ENCODE results near the gene ARL13B. TPM values are rescaled to one million over a fixed set of nuclear protein-coding genes. Genes with fewer than 3 reads are reported as not detected.

ARL13B gene
- total RNA-seq, 3 donors from 2014 or later, result 7.4 to 12.6 (median 12.1) TPM

GRCh38 chr3:94046533-94046932 lies 66.6 kb downstream of the ARL13B start:
- DNase-seq (ENCODE audit: low spot score in 2 of 2), result no peak
- no peaks in the 10 kb centered on the region for H3K9me3 ChIP-seq
- TF ChIP-seq POLR2A (IDR thresholded peaks at IDR 0.05) (no peak), CTCF (IDR thresholded peaks at IDR 0.05) (no peak), POLR2AphosphoS5 (IDR thresholded peaks at IDR 0.05) (no peak)
- H3K4me1 ChIP-seq, result no peaks in the 10 kb centered on the region
- no peaks in the 10 kb centered on the region for H3K36me3 ChIP-seq
- no peak overlapping the region for H3K27ac ChIP-seq
- intact Hi-C loops (cut with DNase I; ENCODE audit: low total_unique reads), result no loop called here
- H3K4me3 ChIP-seq, result no peak overlapping the region
- no peaks in the 10 kb centered on the region for H3K27me3 ChIP-seq

GRCh38 chr3:94049267-94049666 lies 69.3 kb downstream of the ARL13B start:
- H3K4me1 ChIP-seq, result no peaks in the 10 kb centered on the region
- H3K27ac ChIP-seq, result no peak overlapping the region
- no peaks in the 10 kb centered on the region for H3K27me3 ChIP-seq
- intact Hi-C loops (cut with DNase I; ENCODE audit: low total_unique reads), result no loop called here
- H3K4me3 ChIP-seq, result no peak overlapping the region
- TF ChIP-seq CTCF (IDR thresholded peaks at IDR 0.05) (no peak), POLR2AphosphoS5 (IDR thresholded peaks at IDR 0.05) (no peak), POLR2A (IDR thresholded peaks at IDR 0.05) (no peak)
- no peaks in the 10 kb centered on the region for H3K36me3 ChIP-seq
- no peak for DNase-seq (ENCODE audit: low spot score in 2 of 2)
- no peaks in the 10 kb centered on the region for H3K9me3 ChIP-seq

GRCh38 chr3:94050546-94050945 lies 70.6 kb downstream of the ARL13B start:
- Histone ChIP-seq H3K4me1 (no peaks in the 10 kb centered on the region), H3K27me3 (no peaks in the 10 kb centered on the region), H3K36me3 (no peaks in the 10 kb centered on the region), H3K4me3 (no peak overlapping the region), H3K9me3 (no peaks in the 10 kb centered on the region), H3K27ac (no peak overlapping the region)
- DNase-seq (ENCODE audit: low spot score in 2 of 2), result no peak
- intact Hi-C loops (cut with DNase I; ENCODE audit: low total_unique reads), result no loop called here
- TF ChIP-seq CTCF (IDR thresholded peaks at IDR 0.05) (no peak), POLR2A (IDR thresholded peaks at IDR 0.05) (no peak), POLR2AphosphoS5 (IDR thresholded peaks at IDR 0.05) (no peak)

- intact Hi-C loops (cut with DNase I; ENCODE audit: low total_unique reads), result no loop called here
- TF ChIP-seq POLR2A (IDR thresholded peaks at IDR 0.05), result no peak
- no peak for TF ChIP-seq CTCF (IDR thresholded peaks at IDR 0.05)
- TF ChIP-seq POLR2AphosphoS5 (IDR thresholded peaks at IDR 0.05), result no peak
Measured at GRCh38 chr3:94061297-94061696, 81.3 kb downstream of the ARL13B start.

GRCh38 chr3:94062513-94063404 lies 82.8 kb downstream of the ARL13B start, which contains the start of the genes DHFR2 and NSUN3:
TSS of gene DHFR2 (minus strand) at chr3:94062916. CDS start at chr3:94061511, 1,405 bp downstream.
TSS of gene NSUN3 (plus strand) at chr3:94063061. CDS start at chr3:94063127, 66 bp downstream.
- Histone ChIP-seq H3K27me3 (no peaks in the 10 kb centered on the region), H3K36me3 (no peaks in the 10 kb centered on the region), H3K4me3 (peak within 1 kb of the TSS; percentile 71 to 86 (median 75)), H3K27ac (peak within 1 kb of the TSS; percentile 98 to 99), H3K4me1 (no peaks in the 10 kb centered on the region), H3K9me3 (no peaks in the 10 kb centered on the region)
- TF ChIP-seq POLR2A (IDR thresholded peaks at IDR 0.05) (peak; percentile 22), POLR2AphosphoS5 (IDR thresholded peaks at IDR 0.05) (peak; percentile 61 to 78 (median 62)), CTCF (IDR thresholded peaks at IDR 0.05) (no peak)
- intact Hi-C loops (cut with DNase I; ENCODE audit: low total_unique reads), result no loop called here
- peak; percentile 82 to 88 for DNase-seq (ENCODE audit: low spot score in 2 of 2)

More at GRCh38 chr3:94061297-94061696, 81.3 kb downstream of the ARL13B start:
- Histone ChIP-seq H3K9me3 (no peaks in the 10 kb centered on the region), H3K36me3 (no peaks in the 10 kb centered on the region), H3K27me3 (no peaks in the 10 kb centered on the region), H3K4me3 (no peak overlapping the region), H3K4me1 (no peaks in the 10 kb centered on the region), H3K27ac (no peak overlapping the region)
- DNase-seq (ENCODE audit: low spot score in 2 of 2), result no peak
